ENCODE measurements around the gene DIPK1C. TPM values are rescaled to one million over a fixed set of nuclear protein-coding genes. Genes with fewer than 3 reads are reported as not detected.

Gene DIPK1C
- total RNA-seq, 1 donor from 2014 or later: not detected

DNA sequence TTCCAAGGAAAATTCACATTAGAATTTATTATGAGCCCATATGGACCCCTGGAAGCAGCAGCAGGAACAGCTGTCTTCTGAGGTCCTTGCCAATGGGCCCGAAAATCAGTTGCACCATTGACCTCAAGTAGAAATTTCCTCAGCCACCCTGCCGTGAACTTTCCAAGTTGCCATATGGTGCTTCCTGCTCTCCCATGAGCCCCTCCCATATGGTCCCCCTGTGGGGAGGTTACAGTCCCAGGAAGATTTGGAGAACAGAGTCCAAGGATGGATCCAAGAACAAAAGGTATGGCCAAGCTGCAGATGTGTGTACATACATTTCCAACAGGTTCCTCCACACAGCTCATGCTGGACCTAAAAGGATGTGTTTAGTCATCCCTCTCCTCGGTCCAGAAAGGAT is 34.6 kb downstream of the DIPK1C start:
- Mint-ChIP-seq H3K9me3 (no peaks in the 10 kb centered on the region), H3K36me3 (ENCODE audit: low read depth) (no peaks in the 10 kb centered on the region), H3K4me1 (no peaks in the 10 kb centered on the region), H3K27me3 (peaks cover 3% of the 10 kb centered on the region), H3K4me3 (no peak overlapping the region), H3K27ac (no peak overlapping the region)
- POLR2A ChIA-PET: no interaction called here
- intact Hi-C loops (cut with micrococcal nuclease): no loop called here
- no peak for ATAC-seq (ENCODE audit: low read depth)
- TF ChIP-seq CTCF (IDR thresholded peaks at IDR 0.05): no peak
- DNase-seq: no peak
- CTCF ChIA-PET: no interaction called here

DNA sequence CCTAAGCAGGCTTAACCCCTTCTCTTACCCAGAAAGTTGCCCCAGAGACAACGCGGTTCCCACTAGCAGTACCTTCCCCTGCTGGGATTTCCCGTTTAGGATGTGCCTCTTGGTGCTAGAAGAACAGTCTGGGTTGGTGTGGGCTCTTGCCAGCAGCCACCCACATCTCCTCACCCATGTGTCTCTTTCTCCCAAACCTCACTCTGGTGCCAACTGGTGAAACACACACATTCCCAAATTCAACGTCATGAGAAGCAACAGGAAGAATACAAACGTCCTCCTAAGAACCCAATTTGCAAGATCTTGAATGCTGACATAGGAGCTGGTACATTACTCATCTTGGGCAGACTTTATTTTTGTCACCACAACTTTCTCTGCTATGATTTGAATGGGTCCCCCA is 36.2 kb downstream of the DIPK1C start:
- no peaks in the 10 kb centered on the region for H3K9me3 Mint-ChIP-seq
- H3K27me3 Mint-ChIP-seq: peaks cover 3% of the 10 kb centered on the region
- no peak overlapping the region for H3K4me3 Mint-ChIP-seq
- ChIA-PET POLR2A (no interaction called here), CTCF (no interaction called here)
- no peak for TF ChIP-seq CTCF (IDR thresholded peaks at IDR 0.05)
- intact Hi-C loops (cut with micrococcal nuclease): no loop called here
- ATAC-seq (ENCODE audit: low read depth): no peak
- H3K36me3 Mint-ChIP-seq (ENCODE audit: low read depth): no peaks in the 10 kb centered on the region
- no peaks in the 10 kb centered on the region for H3K4me1 Mint-ChIP-seq
- no peak for DNase-seq
- no peak overlapping the region for H3K27ac Mint-ChIP-seq

- Mint-ChIP-seq H3K27me3 (peaks cover 3% of the 10 kb centered on the region), H3K4me1 (no peaks in the 10 kb centered on the region), H3K36me3 (ENCODE audit: low read depth) (no peaks in the 10 kb centered on the region), H3K9me3 (no peaks in the 10 kb centered on the region), H3K4me3 (no peak overlapping the region), H3K27ac (no peak overlapping the region)
- no peak for ATAC-seq (ENCODE audit: low read depth)
- no peak for TF ChIP-seq CTCF (IDR thresholded peaks at IDR 0.05)
- no peak for DNase-seq
- ChIA-PET POLR2A (no interaction called here), CTCF (no interaction called here)
- intact Hi-C loops (cut with micrococcal nuclease): no loop called here
These were observed 36.6 kb downstream of the DIPK1C start for GRCh38 chr18:74420481-74420880.

DNA sequence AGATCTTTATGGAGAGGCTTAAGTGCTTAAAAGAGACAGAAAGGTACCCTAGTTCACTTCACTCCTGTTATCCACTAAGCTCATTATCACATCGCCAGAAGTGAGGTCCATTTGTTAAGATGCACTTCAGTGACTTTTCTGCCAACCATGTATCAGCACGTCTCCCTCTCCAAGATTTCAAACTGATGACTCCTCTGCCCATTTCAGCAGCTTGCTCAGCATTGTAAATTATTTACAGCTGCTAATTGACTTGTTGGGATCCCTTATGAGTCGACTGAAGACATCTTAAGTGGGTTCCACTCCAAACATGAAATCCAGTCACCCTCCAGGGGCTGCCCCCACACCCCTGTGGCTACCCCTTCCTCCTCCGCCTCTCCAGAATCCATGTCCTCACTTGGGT is 37.3 kb downstream of the DIPK1C start:
- Mint-ChIP-seq H3K36me3 (ENCODE audit: low read depth) (no peaks in the 10 kb centered on the region), H3K4me3 (no peak overlapping the region), H3K4me1 (no peaks in the 10 kb centered on the region), H3K9me3 (no peaks in the 10 kb centered on the region), H3K27ac (no peak overlapping the region), H3K27me3 (peaks cover 8% of the 10 kb centered on the region)
- DNase-seq (no peak), ATAC-seq (ENCODE audit: low read depth) (no peak)
- ChIA-PET CTCF (no interaction called here), POLR2A (no interaction called here)
- intact Hi-C loops (cut with micrococcal nuclease): no loop called here
- TF ChIP-seq CTCF (IDR thresholded peaks at IDR 0.05): no peak

- no peak for TF ChIP-seq CTCF (IDR thresholded peaks at IDR 0.05)
- ATAC-seq (ENCODE audit: low read depth): no peak
- peaks cover 7% of the 10 kb centered on the region for H3K27me3 Mint-ChIP-seq
- POLR2A ChIA-PET: no interaction called here
- CTCF ChIA-PET: no interaction called here
- DNase-seq: no peak
- no peaks in the 10 kb centered on the region for H3K4me1 Mint-ChIP-seq
- intact Hi-C loops (cut with micrococcal nuclease): no loop called here
- H3K27ac Mint-ChIP-seq: no peak overlapping the region
- H3K9me3 Mint-ChIP-seq: no peaks in the 10 kb centered on the region
- no peaks in the 10 kb centered on the region for H3K36me3 Mint-ChIP-seq (ENCODE audit: low read depth)
- no peak overlapping the region for H3K4me3 Mint-ChIP-seq
These were observed 39.1 kb downstream of the DIPK1C start for GRCh38 chr18:74418023-74418422.

Measured in activated B cell treated with CpG ODN at 0.5 μM for 24 hours (primary cell).